HepG2 (cell line): ENCODE results near the gene MACROD2. TPM values are rescaled to one million over a fixed set of nuclear protein-coding genes. Genes with fewer than 3 reads are reported as not detected.
A peak's percentile ranks its signal among the peaks of the same experiment; 100 is the strongest.

ENCODE experiments used
- AKAP8 ChIP-seq: sonication (generic); formaldehyde crosslinking; IDR thresholded peaks from 2 replicates; pipeline ENCODE4 v1.5.1; 2020; ENCODE audit warnings: mild to moderate bottlenecking, missing genetic modification reagents
- BCL6 ChIP-seq: IDR thresholded peaks from 2 replicates; pipeline ENCODE4 v1.6.1; 2016; ENCODE audit warnings: missing genetic modification reagents, missing compliant biosample characterization
- CSRNP1 ChIP-seq: sonication (generic); formaldehyde crosslinking; IDR thresholded peaks from 2 replicates; pipeline ENCODE4 v1.8.1; 2023; ENCODE audit warnings: mild to moderate bottlenecking, missing genetic modification reagents
- ETS1 ChIP-seq: sonication (generic); formaldehyde crosslinking; IDR thresholded peaks from 2 replicates; pipeline ENCODE4 v1.4.0; 2020; ENCODE audit warnings: missing genetic modification reagents
- FOXK1 ChIP-seq: sonication (generic); formaldehyde crosslinking; IDR thresholded peaks from 2 replicates; pipeline ENCODE4 v1.4.0; 2020; ENCODE audit warnings: low read depth, missing genetic modification reagents, borderline replicate concordance
- HNRNPL ChIP-seq: fragments of 200-400 bp; formaldehyde crosslinking; IDR thresholded peaks from 2 replicates; pipeline ENCODE4 v1.6.1; 2017; ENCODE audit warnings: mild to moderate bottlenecking, low read depth, low read length
- IKZF4 ChIP-seq: sonication (generic); formaldehyde crosslinking; IDR thresholded peaks from 2 replicates; pipeline ENCODE4 v1.5.1; 2020; ENCODE audit warnings: borderline replicate concordance, mild to moderate bottlenecking, low read depth, missing genetic modification reagents; ENCODE audit errors: not compliant biosample characterization
- KDM5A ChIP-seq: fragments of 200-600 bp; sonication (generic); IDR thresholded peaks from 2 replicates; pipeline ENCODE4 v1.7.0; 2018; ENCODE audit warnings: antibody characterized with exemption, mild to moderate bottlenecking, low read length, borderline replicate concordance
- MIER3 ChIP-seq: IDR thresholded peaks from 2 replicates; pipeline ENCODE4 v1.6.1; 2016; ENCODE audit warnings: missing compliant biosample characterization, borderline replicate concordance
- PAXIP1 ChIP-seq: sonication (generic); formaldehyde crosslinking; conservative IDR thresholded peaks from 2 replicates; pipeline ENCODE4 v1.4.0; 2020; ENCODE audit warnings: mild to moderate bottlenecking, missing genetic modification reagents, moderate library complexity
- PITX1 ChIP-seq: sonication (generic); formaldehyde crosslinking; IDR thresholded peaks from 2 replicates; pipeline ENCODE4 v1.5.1; 2020; ENCODE audit warnings: mild to moderate bottlenecking, missing genetic modification reagents
- RAD51 ChIP-seq: fragments of 450-650 bp; IDR thresholded peaks from 2 replicates; pipeline ENCODE4 v1.6.1; 2016; ENCODE audit warnings: borderline replicate concordance
- RFX1 ChIP-seq: fragments of 450-650 bp; IDR thresholded peaks from 2 replicates; pipeline ENCODE4 v1.6.1; 2017
- ZBTB20 ChIP-seq: sonication (generic); formaldehyde crosslinking; IDR thresholded peaks from 2 replicates; pipeline ENCODE4 v1.8.1; 2023; ENCODE audit warnings: missing genetic modification reagents, low read depth, mild to moderate bottlenecking, borderline replicate concordance
- ZNF24 ChIP-seq: fragments of 450-650 bp; IDR thresholded peaks from 2 replicates; pipeline ENCODE4 v1.6.1; 2017; ENCODE audit warnings: antibody characterized with exemption, mild to moderate bottlenecking
- ZNF3 ChIP-seq: IDR thresholded peaks from 2 replicates; pipeline ENCODE4 v1.7.0; 2017; ENCODE audit warnings: inconsistent platforms
- ZNF430 ChIP-seq: sonication (generic); formaldehyde crosslinking; IDR thresholded peaks from 2 replicates; pipeline ENCODE4 v1.9.0; 2021; ENCODE audit warnings: mild to moderate bottlenecking, missing genetic modification reagents
- polyA plus RNA-seq, 8 experiments: library from polyadenylated mRNA; depleted of rRNA in 3 of 8; stranded (reverse) in 7 of 8; unstranded in 1 of 8; fragments of >200 nt; fragmentation: Illumina TruSeq in 4 of 8; extraction: Trizol in 4 of 8; gene quantifications; 2 replicates each; pipeline versions ENCODE4 v1.2.1 to v1.2.3, GENCODE V29; 2011 to 2016; ENCODE audit warnings: low read depth in 4 of 8, missing spikeins in 1 of 8, mixed read lengths in 1 of 8; ENCODE audit not compliant: insufficient read depth in 1 of 8
- total RNA-seq, 5 experiments: library from RNA; depleted of rRNA; stranded (reverse); fragments of >200 nt; fragmentation: Illumina TruSeq; extraction: Trizol; gene quantifications; 2 replicates each; pipeline ENCODE4 v1.2.3, GENCODE V29; 2016; ENCODE audit warnings: low read depth in 1 of 5
- TF ChIP-seq, protein P1 (sequence below): sonication (generic); formaldehyde crosslinking; IDR thresholded peaks from 2 replicates; pipeline ENCODE4 v1.4.0; 2020; ENCODE audit warnings: missing genetic modification reagents, borderline replicate concordance
- TF ChIP-seq, protein P2 (sequence below): sonication (generic); formaldehyde crosslinking; IDR thresholded peaks from 2 replicates; pipeline ENCODE4 v1.4.0; 2020; ENCODE audit warnings: missing genetic modification reagents

MACROD2 gene
- total and polyA plus RNA-seq, 2 of the 13 experiments (the other 11 are each of a cell fraction or from before 2014, with no cell fraction given) = 0.13 to 0.51 TPM

GRCh38 chr20:14470231-14470899 is 475.0 kb downstream of the MACROD2 start (continued):
- no peak for TF ChIP-seq ZNF3 (CRISPR knock-in tag)
- no peak for TF ChIP-seq KDM5A
- TF ChIP-seq RAD51 = no peak
- no peak for TF ChIP-seq ZNF430 (CRISPR knock-in tag)
- TF ChIP-seq, protein P1, sequence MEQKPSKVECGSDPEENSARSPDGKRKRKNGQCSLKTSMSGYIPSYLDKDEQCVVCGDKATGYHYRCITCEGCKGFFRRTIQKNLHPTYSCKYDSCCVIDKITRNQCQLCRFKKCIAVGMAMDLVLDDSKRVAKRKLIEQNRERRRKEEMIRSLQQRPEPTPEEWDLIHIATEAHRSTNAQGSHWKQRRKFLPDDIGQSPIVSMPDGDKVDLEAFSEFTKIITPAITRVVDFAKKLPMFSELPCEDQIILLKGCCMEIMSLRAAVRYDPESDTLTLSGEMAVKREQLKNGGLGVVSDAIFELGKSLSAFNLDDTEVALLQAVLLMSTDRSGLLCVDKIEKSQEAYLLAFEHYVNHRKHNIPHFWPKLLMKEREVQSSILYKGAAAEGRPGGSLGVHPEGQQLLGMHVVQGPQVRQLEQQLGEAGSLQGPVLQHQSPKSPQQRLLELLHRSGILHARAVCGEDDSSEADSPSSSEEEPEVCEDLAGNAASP = no peak
- TF ChIP-seq IKZF4 (CRISPR knock-in tag) = no peak
- TF ChIP-seq ZBTB20 = no peak
- no peak for TF ChIP-seq RFX1
- TF ChIP-seq MIER3 (CRISPR knock-in tag) = no peak
- no peak for TF ChIP-seq PITX1 (CRISPR knock-in tag)
- no peak for TF ChIP-seq ETS1 (CRISPR knock-in tag)
- TF ChIP-seq AKAP8 = no peak
- TF ChIP-seq BCL6 (CRISPR knock-in tag) = no peak
- TF ChIP-seq FOXK1 (CRISPR knock-in tag) = peak; percentile 46; the same call in 1 of the 2 replicates
- TF ChIP-seq CSRNP1 (CRISPR knock-in tag) = no peak
- no peak for TF ChIP-seq ZNF24
- TF ChIP-seq, protein P2, sequence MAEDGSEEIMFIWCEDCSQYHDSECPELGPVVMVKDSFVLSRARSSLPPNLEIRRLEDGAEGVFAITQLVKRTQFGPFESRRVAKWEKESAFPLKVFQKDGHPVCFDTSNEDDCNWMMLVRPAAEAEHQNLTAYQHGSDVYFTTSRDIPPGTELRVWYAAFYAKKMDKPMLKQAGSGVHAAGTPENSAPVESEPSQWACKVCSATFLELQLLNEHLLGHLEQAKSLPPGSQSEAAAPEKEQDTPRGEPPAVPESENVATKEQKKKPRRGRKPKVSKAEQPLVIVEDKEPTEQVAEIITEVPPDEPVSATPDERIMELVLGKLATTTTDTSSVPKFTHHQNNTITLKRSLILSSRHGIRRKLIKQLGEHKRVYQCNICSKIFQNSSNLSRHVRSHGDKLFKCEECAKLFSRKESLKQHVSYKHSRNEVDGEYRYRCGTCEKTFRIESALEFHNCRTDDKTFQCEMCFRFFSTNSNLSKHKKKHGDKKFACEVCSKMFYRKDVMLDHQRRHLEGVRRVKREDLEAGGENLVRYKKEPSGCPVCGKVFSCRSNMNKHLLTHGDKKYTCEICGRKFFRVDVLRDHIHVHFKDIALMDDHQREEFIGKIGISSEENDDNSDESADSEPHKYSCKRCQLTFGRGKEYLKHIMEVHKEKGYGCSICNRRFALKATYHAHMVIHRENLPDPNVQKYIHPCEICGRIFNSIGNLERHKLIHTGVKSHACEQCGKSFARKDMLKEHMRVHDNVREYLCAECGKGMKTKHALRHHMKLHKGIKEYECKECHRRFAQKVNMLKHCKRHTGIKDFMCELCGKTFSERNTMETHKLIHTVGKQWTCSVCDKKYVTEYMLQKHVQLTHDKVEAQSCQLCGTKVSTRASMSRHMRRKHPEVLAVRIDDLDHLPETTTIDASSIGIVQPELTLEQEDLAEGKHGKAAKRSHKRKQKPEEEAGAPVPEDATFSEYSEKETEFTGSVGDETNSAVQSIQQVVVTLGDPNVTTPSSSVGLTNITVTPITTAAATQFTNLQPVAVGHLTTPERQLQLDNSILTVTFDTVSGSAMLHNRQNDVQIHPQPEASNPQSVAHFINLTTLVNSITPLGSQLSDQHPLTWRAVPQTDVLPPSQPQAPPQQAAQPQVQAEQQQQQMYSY (CRISPR knock-in tag) = no peak
- TF ChIP-seq HNRNPL = no peak
- TF ChIP-seq PAXIP1 (CRISPR knock-in tag) = peak; percentile 57
